ENCODE data around the gene HSD3B7.

HSD3B7 gene

DNA sequence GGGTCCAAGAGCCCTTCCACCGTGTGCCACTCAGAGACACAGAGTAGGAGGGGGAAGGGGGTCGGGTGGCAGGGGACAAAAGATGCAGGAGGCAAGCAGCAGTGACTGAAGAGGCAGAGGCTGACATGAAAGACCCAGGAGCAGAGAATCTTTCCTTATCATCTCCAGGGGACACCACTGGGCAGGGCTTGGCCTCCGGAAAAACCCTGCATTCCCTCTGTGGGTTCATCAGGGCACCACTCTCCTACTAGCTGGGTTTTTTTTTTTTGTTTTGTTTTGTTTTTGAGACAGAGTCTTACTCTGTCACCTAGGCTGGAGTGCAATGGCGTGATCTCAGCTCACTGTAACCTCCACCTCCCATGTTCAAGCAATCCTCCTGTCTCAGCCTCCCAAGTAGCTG, 46.3 kb downstream of the HSD3B7 start:
- TF ChIP-seq, protein P1, sequence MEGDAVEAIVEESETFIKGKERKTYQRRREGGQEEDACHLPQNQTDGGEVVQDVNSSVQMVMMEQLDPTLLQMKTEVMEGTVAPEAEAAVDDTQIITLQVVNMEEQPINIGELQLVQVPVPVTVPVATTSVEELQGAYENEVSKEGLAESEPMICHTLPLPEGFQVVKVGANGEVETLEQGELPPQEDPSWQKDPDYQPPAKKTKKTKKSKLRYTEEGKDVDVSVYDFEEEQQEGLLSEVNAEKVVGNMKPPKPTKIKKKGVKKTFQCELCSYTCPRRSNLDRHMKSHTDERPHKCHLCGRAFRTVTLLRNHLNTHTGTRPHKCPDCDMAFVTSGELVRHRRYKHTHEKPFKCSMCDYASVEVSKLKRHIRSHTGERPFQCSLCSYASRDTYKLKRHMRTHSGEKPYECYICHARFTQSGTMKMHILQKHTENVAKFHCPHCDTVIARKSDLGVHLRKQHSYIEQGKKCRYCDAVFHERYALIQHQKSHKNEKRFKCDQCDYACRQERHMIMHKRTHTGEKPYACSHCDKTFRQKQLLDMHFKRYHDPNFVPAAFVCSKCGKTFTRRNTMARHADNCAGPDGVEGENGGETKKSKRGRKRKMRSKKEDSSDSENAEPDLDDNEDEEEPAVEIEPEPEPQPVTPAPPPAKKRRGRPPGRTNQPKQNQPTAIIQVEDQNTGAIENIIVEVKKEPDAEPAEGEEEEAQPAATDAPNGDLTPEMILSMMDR (conservative IDR thresholded peaks at IDR 0.05; ENCODE audit: low read depth, low read length) = no peak
- H3K4me3 ChIP-seq (ENCODE audit: low read depth, low read length) = no peak overlapping the region
- DNase-seq (ENCODE audit: low read depth) = no peak

DNA sequence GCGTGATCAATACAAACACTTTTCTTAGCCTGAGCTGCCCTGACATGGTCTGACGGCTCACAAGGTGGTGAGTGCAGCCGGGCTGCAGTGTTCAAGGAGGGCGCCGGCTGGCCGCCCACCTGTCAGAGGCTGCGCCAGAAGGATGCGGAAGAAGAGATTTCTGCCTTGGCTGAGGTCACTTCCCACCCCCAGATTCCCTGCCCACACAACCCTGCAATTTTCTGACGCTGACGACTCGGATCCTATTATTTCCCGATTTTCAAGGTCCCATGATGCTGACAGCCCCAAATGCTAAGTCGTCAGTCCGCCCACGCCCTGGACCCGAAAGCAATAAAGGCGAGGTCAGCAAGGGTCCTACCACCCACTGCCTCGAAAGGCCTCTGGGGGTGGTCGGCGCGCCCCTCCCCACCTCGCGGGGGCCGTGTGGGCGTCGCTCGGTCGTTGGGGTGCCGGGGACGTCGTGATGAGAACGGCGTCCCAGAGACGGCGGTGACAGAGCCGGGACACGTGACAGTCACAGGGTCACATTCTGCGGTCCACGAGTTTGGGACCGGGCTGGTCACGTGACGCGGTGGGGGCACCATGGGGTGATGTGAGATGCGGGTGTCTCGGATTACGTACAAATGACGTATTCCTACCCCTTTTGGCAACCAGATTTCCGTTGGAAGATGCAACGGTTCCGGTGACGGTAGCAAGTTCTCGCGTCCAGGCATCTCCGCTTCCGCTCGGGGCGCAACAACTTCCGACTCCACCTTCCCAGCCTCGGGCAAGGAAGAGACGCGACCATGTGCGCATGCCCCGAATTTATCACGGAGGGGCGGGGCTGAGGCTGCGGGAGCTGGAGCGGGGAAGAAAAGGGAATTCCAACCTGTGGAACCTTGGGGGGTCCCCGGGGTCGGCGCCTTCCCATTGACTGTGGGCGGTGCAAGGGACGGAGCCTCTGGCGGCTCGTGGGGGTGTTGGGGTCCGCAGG, 48.0 kb downstream of the HSD3B7 start, which contains the start of gene STX4:
TSS of gene STX4 (plus strand) at position 823 of the 973 bp plus-strand sequence. CDS start 248 bp downstream, outside the sequence.
- H3K4me3 ChIP-seq (ENCODE audit: low read depth, low read length) = peak within 1 kb of the TSS; percentile 100
- DNase-seq (ENCODE audit: low read depth) = peak; percentile 98
- TF ChIP-seq, protein P1 (conservative IDR thresholded peaks at IDR 0.05; ENCODE audit: low read depth, low read length) = peak; percentile 5

DNA sequence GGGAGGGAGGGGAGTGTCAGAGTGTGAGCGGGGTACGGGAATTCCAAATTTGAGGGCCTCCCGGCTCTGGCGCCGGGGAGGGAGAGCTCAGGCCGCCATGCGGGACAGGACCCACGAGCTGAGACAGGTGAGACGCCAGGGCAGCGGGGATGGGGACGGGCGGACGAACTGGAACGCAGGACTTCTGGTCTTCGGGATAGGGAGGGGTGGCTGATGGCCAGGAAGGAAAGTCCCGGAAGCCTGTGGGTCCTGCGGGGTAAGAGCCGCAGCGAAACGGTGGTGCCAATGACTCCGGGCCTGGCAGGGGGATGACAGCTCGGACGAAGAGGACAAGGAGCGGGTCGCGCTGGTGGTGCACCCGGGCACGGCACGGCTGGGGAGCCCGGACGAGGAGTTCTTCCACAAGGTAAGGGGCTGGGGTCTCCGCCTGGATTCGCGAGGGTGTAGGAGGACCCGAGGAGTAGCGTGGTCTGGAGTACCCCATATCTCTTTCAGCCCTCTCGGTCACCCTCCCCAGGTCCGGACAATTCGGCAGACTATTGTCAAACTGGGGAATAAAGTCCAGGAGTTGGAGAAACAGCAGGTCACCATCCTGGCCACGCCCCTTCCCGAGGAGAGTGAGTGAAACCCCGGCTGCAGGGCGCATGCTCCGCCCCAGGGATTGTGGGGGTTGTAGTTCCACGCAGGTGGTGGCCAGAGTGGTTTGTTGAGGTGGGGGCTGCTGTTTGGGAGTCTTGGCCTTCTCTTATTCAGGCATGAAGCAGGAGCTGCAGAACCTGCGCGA, 48.9 kb downstream of the HSD3B7 start:
- peak; percentile 85 for DNase-seq (ENCODE audit: low read depth)
- TF ChIP-seq, protein P1 (conservative IDR thresholded peaks at IDR 0.05; ENCODE audit: low read depth, low read length) = no peak
- H3K4me3 ChIP-seq (ENCODE audit: low read depth, low read length) = peak overlapping the region; percentile 100

DNA sequence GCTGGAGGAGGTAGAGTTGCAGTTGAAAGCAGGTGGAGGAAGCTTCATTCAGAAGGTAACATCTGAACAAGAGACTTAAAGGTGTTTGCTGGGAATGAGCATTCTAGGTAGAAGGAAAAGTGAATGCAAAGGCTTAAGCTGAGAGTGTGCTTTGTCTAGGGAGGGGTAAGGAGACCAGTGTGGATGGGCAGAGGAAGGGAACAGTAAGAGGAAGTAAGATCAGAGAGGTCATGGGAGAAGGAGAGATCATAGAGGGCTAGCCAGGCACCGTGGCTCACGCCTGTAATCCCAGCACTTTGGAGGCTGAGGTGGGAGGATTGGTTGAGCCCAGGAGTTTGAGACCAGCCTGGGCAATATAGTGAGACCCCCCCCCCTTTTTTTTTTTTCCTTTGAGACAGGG, 51.7 kb downstream of the HSD3B7 start:
- no peak for DNase-seq (ENCODE audit: low read depth)
- TF ChIP-seq, protein P1 (conservative IDR thresholded peaks at IDR 0.05; ENCODE audit: low read depth, low read length) = no peak

More for the DNA sequence above, 51.7 kb downstream of the HSD3B7 start:
- H3K4me3 ChIP-seq (ENCODE audit: low read depth, low read length) = no peak overlapping the region
